Activated effector memory CD4-positive, alpha-beta T cell treated with anti-CD3 and anti-CD28 coated beads, Interleukin-2, amount 50 U/mL, for 16 hours (primary cell): ENCODE results near the gene TMEM132A.
"Not testable (repeated sequence)": the region's sequence is repeated elsewhere in the genome, so short reads cannot be mapped to it uniquely, and the experiment has no call there.

ENCODE experiments used
- DNase-seq: peaks from one replicate; pipeline ENCODE4 v3.0.0-alpha.2; 2020

The TMEM132A gene

GRCh38 chr11:60906132-60906972 lies 17.9 kb upstream of the TMEM132A start, which contains the start of gene PRPF19:
Gene PRPF19 (minus strand): TSS chr11:60906585. CDS start chr11:60906382, 203 bp downstream.
- peak; percentile 99 for DNase-seq

GRCh38 chr11:60908803-60909202 lies 15.5 kb upstream of the TMEM132A start:
- no peak for DNase-seq

GRCh38 chr11:60909680-60910280 lies 14.5 kb upstream of the TMEM132A start:
- DNase-seq: not testable (repeated sequence)

GRCh38 chr11:60910281-60910687 lies 14.0 kb upstream of the TMEM132A start:
- no peak for DNase-seq

GRCh38 chr11:60910711-60911380 lies 13.4 kb upstream of the TMEM132A start:
- no peak for DNase-seq

GRCh38 chr11:60912223-60912850 lies 11.9 kb upstream of the TMEM132A start:
- peak; percentile 62 for DNase-seq

- DNase-seq: peak; percentile 50
Observed at GRCh38 chr11:60912851-60913528, 11.3 kb upstream of the TMEM132A start.

- DNase-seq: peak; percentile 95
Observed at GRCh38 chr11:60913793-60914632, 10.2 kb upstream of the TMEM132A start, which contains the start of gene TMEM109. Gene TMEM109 (plus strand): TSS chr11:60914158. CDS start chr11:60919694, 5,536 bp downstream.

GRCh38 chr11:60914633-60915247 lies 9.5 kb upstream of the TMEM132A start:
- DNase-seq: no peak

GRCh38 chr11:60915248-60915914 lies 8.9 kb upstream of the TMEM132A start:
- DNase-seq: peak; percentile 89

- DNase-seq: peak; percentile 50
Observed at GRCh38 chr11:60916669-60917206, 7.5 kb upstream of the TMEM132A start.

- DNase-seq: no peak
Observed at GRCh38 chr11:60917267-60917666, 7.0 kb upstream of the TMEM132A start.

- DNase-seq: no peak
Observed at GRCh38 chr11:60918251-60918938, 5.9 kb upstream of the TMEM132A start.

GRCh38 chr11:60918939-60919265 lies 5.4 kb upstream of the TMEM132A start:
- no peak for DNase-seq

- DNase-seq: no peak
Observed at GRCh38 chr11:60919320-60919719, 4.9 kb upstream of the TMEM132A start.

GRCh38 chr11:60919956-60920355 lies 4.3 kb upstream of the TMEM132A start:
- DNase-seq: no peak

- DNase-seq: no peak
Observed at GRCh38 chr11:60921259-60921658, 3.0 kb upstream of the TMEM132A start.

GRCh38 chr11:60921777-60922335 lies 2.4 kb upstream of the TMEM132A start:
- no peak for DNase-seq

- DNase-seq: no peak
Observed at GRCh38 chr11:60922906-60923305, 1.4 kb upstream of the TMEM132A start.
